ENCODE measurements around the gene LASP1NB.
A peak's percentile ranks its signal among the peaks of the same experiment; 100 is the strongest.
"Not testable (repeated sequence)": the region's sequence is repeated elsewhere in the genome, so short reads cannot be mapped to it uniquely, and the experiment has no call there.

LASP1NB gene

DNA sequence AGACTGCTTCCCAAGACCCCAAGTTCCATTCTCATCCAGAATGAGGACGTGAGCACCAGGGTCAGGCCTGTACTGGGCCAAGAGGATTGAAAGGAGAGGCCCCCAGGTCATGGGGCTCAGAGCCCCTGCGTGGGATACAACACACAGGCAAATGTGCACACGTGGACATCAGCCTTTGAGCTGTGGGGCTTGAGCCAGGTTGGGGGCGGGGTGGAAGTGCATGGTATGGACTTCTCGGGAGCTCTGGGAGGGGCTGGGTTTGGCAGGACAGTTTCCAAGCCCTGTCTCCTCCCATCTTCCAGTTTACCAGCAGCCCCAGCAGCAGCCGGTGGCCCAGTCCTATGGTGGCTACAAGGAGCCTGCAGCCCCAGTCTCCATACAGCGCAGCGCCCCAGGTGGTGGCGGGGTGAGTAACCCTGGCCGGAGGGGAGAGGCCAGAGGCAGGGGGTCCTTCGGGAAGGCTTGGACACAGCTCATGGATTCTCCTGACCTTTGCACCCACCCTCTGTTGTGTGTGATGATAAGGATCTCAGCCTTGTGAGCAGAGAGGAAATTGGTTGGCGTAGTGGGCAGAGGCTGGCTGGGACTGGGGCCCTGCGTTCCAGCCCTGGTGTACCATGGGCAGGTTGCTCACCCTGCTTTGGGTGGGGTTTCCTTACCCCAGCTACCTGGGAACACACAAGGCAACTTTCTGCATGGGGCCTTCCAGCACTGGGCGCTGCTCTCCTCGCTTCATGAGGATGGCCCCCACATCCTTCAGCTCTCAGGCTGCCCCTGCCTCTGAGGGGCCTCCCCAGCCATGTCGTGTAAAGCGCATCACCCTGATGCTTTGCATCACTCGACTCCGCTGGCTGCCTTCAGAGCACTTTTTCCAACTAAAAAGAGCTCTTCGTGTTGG lies 10.4 kb upstream of the LASP1NB start:
- peak; percentile 36 for DNase-seq (ENCODE audit: low spot score)
- intact Hi-C loops (cut with DNase I) = no loop called here

DNA sequence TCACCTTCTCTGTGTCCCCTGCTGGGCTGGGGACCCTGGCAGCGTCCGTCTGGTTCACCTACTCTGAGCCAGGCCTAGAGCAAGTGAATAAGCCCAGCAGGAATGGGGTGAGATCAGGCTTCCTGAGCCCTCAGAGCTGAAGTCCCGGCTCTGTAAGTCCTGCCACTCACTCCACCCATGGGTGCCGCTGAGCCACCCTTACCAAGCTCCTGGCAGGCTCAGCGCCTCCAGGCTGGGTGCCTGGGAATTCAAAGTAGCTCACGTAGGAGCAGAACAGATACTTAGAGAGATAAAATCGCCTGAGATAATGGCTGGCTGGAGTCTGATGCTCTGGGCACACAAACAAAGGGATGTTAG lies 9.8 kb upstream of the LASP1NB start:
- intact Hi-C loops (cut with DNase I) = no loop called here
- DNase-seq (ENCODE audit: low spot score) = peak; percentile 36

DNA sequence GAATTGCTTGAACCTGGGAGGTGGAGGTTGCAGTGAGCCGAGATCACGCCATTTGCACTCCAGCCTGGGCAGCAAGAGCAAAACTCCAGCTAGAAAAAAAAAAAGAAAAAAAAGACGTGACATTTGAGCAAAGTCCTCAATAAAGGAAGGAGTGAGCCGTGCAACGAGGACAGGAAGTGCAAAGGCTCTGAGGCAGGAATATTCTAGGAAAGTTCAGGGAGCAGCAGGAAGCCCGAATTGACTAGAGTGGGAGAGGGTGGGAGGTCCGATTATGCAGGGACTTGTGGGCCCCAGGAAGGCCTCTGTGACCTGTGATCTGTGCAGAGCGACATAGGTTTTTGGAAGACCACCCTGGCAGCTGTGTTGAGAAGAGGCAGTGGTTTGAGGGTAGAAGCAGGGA lies 8.6 kb upstream of the LASP1NB start:
- intact Hi-C loops (cut with DNase I) = no loop called here
- no peak for DNase-seq (ENCODE audit: low spot score)

DNA sequence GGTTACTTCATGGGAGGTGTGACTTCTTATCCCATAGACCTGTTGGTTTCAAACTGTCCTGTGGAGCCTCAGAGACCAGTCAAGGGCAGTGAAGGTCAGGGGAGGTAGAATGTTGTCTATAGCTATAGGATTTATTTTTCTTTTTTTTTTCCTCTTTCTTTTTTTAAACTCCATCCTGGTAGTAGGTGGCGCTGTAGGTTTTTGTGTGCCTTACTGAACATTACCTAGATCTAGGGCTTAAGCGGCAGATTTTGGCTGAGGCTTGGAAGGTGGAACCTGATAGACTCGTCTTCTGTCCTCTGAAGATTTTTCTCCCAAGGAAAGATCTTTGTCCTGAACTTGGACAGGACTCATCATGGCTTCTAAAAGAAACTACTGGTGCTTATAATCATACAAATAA lies 8.2 kb upstream of the LASP1NB start:
- no peak for DNase-seq (ENCODE audit: low spot score)
- intact Hi-C loops (cut with DNase I) = no loop called here

DNA sequence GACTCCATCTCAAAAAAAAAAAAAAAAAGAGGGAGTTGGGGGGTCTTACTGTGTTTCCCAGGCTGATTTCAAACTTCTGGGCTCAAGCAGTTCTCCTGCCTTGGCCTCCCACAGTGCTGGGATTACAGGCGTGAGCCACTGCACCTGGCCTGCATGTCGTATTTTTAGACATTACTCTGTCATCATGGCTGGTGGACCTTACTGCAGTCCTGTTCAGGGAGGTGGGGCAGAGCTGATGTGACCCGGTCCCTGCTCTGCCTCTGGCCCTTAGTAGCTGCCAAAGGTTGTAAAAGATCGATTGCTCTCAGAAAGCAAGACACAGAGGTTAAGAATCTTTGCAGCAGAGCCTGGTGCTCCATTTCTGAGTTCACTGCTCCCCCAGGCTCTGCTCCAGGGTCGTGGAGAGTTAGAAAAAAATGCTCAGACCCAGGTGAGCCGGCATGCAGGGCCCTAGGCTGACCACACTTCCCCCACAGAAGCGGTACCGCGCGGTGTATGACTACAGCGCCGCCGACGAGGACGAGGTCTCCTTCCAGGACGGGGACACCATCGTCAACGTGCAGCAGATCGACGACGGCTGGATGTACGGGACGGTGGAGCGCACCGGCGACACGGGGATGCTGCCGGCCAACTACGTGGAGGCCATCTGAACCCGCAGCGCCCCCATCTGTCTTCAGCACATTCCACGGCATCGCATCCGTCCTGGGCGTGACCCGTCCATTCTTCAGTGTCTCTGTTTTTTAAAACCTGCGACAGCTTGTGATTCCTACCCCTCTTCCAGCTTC lies 7.1 kb upstream of the LASP1NB start:
- intact Hi-C loops (cut with DNase I) = no loop called here
- DNase-seq (ENCODE audit: low spot score) = no peak

DNA sequence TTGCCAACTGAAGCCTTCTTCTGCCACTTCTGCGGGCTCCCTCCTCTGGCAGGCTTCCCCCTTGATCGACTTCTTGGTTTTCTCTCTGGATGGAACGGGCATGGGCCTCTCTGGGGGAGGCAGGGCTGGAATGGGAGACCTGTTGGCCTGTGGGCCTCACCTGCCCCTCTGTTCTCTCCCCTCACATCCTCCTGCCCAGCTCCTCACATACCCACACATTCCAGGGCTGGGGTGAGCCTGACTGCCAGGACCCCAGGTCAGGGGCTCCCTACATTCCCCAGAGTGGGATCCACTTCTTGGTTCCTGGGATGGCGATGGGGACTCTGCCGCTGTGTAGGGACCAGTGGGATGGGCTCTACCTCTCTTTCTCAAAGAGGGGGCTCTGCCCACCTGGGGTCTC lies 6.5 kb upstream of the LASP1NB start:
- intact Hi-C loops (cut with DNase I) = no loop called here
- DNase-seq (ENCODE audit: low spot score) = no peak

DNA sequence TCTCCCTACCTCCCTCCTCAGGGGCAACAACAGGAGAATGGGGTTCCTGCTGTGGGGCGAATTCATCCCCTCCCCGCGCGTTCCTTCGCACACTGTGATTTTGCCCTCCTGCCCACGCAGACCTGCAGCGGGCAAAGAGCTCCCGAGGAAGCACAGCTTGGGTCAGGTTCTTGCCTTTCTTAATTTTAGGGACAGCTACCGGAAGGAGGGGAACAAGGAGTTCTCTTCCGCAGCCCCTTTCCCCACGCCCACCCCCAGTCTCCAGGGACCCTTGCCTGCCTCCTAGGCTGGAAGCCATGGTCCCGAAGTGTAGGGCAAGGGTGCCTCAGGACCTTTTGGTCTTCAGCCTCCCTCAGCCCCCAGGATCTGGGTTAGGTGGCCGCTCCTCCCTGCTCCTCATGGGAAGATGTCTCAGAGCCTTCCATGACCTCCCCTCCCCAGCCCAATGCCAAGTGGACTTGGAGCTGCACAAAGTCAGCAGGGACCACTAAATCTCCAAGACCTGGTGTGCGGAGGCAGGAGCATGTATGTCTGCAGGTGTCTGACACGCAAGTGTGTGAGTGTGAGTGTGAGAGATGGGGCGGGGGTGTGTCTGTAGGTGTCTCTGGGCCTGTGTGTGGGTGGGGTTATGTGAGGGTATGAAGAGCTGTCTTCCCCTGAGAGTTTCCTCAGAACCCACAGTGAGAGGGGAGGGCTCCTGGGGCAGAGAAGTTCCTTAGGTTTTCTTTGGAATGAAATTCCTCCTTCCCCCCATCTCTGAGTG lies 5.9 kb upstream of the LASP1NB start:
- intact Hi-C loops (cut with DNase I) = no loop called here
- DNase-seq (ENCODE audit: low spot score) = no peak

DNA sequence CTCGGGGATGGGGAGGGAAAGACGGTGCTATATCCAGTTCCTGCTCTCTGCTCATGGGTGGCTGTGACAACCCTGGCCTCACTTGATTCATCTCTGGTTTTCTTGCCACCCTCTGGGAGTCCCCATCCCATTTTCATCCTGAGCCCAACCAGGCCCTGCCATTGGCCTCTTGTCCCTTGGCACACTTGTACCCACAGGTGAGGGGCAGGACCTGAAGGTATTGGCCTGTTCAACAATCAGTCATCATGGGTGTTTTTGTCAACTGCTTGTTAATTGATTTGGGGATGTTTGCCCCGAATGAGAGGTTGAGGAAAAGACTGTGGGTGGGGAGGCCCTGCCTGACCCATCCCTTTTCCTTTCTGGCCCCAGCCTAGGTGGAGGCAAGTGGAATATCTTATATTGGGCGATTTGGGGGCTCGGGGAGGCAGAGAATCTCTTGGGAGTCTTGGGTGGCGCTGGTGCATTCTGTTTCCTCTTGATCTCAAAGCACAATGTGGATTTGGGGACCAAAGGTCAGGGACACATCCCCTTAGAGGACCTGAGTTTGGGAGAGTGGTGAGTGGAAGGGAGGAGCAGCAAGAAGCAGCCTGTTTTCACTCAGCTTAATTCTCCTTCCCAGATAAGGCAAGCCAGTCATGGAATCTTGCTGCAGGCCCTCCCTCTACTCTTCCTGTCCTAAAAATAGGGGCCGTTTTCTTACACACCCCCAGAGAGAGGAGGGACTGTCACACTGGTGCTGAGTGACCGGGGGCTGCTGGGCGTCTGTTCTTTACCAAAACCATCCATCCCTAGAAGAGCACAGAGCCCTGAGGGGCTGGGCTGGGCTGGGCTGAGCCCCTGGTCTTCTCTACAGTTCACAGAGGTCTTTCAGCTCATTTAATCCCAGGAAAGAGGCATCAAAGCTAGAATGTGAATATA lies 4.8 kb upstream of the LASP1NB start:
- intact Hi-C loops (cut with DNase I) = no loop called here
- DNase-seq (ENCODE audit: low spot score) = no peak

DNA sequence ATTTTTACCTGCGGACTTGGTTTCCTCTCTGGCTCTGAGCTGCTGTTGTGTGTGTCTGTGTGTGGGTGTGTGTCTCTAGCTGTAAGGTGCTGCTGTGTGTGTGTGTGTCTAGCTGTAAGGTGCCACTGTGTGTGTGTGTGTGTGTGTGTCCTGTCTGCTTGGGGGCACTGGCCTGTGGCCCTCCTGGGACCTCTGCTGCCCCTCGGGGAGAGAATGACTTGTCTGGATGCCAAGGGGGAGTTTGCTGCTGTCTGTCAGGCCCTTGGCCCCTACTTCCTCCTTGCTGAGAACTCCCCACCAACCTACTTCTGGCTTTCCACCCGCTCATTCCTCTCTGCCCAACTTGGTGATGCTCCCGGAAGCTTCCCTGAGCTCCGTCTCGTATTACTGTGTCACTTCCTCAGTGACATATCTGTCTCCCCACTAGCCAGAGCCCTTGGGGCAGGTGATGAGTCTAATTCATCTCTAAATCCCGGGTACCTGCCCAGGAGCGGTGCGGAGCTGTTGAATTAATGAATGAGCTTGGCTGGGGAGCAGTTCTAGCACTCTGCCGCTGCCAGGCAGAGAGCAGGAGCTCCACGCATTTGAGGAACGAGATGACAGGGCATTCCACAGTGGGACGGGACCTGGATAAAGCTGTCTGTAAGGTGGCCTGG lies 3.5 kb upstream of the LASP1NB start:
- DNase-seq (ENCODE audit: low spot score) = no peak

DNA sequence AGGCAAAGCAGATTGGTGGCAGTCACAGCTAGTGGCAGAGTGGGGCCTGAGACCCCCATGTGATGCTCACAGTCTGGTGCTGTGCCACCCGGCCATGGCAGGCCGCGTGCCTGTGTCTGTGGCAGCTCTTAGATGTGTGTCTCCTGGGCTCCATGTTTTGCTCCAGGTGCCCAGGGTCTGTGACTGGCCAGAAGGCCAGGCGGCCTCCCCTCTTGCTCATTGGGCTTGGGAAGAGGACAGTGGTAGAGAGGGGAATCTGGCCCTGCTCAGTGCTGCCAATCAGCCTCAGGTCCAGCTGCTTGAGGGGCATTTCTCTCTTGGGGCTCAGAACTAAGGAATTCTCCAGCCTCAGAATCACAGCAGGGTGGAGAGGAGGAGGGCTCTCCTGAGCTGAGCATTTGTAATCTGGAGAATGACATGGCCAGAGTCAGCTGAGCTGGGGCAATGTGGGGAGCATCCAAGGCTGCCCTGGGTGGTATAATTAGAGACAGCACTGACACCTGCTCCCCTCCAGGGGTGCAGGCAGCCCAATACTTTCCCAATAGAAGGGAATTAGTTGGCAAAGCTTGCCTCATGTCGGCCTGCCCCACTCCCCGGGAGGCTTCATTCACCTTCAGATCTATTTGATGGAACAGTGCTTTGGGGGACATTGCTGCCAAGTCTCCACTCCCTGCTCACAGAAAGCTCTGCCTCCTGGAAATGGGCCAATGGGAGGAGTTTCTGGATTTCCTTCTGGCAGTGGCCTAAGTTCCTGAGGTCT lies 2.7 kb upstream of the LASP1NB start:
- intact Hi-C loops (cut with DNase I) = no loop called here
- DNase-seq (ENCODE audit: low spot score) = no peak

More for the DNA sequence above, 3.5 kb upstream of the LASP1NB start:
- intact Hi-C loops (cut with DNase I) = no loop called here

DNA sequence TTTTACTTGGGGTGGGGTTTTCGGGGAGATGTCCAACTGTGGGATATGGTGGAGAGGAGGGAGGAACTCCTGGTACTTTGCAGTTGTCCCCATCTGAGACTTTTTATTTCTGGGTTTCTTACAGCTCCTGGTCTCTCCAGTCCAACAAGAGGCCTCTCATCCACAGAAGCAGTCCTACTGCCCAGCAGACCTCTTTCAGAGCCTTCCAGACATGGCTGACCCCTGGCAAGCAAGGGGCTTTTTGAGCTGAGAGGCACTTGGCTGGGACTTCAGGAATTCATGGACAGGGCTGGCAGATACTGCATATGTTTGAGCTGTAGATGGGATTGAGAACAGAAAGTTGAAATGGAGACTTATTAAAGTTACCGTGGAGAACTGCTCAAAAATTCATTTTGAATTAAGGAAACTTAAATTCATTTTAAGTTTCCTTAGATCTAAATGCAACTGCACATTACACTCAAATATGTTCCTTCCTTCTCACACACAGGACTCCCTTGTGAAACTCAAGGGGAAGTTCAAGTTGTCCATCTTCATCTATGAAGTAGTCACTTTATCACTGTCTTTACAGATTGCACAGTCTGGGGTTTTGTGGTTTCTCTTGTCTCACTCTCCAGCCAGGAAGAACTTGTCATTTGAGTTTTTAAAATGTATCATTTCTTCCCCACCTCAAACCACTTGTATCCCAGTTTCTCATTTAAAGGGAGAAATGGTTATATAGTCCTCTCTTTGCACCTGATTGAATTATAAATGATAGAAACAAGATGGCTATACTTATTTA lies 1.1 kb downstream of the LASP1NB start:
- intact Hi-C loops (cut with DNase I) = no loop called here
- DNase-seq (ENCODE audit: low spot score) = no peak

DNA sequence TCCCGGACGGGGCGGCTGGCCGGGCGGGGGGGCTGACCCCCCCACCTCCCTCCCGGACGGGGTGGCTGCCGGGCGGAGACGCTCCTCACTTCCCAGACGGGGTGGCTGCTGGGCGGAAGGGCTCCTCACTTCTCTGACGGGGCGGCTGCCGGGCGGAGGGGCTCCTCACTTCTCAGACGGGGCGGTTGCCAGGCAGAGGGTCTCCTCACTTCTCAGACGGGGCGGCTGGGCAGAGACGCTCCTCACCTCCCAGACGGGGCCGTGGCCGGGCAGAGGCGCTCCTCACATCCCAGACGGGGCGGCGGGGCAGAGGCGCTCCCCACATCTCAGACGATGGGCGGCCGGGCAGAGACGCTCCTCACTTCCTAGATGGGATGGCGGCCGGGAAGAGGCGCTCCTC lies 5.4 kb downstream of the LASP1NB start:
- DNase-seq (ENCODE audit: low spot score); intact Hi-C loops (cut with DNase I): not testable (repeated sequence)

DNA sequence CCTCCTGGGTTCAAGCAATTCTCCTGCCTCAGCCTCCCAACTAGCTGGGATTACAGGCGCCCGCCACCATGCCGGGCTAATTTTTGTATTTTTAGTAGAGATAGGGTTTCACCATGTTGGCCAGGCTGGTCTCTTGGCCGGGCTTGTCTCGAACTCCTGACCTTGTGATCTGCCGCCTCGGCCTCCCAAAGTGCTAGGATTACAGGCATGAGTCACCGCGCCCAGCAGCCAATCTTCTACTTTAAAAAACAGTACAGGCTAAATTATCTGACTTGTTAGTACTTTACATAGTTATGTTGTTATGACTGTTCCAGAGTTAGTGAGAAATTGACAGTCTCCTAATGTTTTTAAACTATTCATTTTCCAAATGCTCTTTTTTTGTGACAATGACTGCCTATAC lies 8.5 kb downstream of the LASP1NB start:
- intact Hi-C loops (cut with DNase I); DNase-seq (ENCODE audit: low spot score): not testable (repeated sequence)

DNA sequence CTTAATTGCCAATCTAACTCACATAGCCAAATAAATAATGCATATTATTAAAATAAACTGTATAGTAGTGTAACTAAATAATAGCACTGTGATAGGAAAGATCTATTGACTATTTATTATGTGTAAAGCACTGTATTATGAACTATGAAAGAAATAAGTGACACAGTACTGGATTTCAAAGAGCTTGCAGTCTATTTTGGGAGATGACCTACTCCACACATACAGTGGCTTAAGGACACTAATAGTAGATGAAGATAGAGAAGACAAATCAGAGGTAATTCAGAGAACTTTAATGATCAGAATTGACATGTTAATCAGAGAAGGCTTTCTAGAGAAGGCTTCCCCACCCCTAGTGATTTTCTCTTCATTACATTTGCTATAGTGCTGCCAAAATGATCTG lies 14.6 kb downstream of the LASP1NB start:
- DNase-seq (ENCODE audit: low spot score) = no peak
- intact Hi-C loops (cut with DNase I) = no loop called here

DNA sequence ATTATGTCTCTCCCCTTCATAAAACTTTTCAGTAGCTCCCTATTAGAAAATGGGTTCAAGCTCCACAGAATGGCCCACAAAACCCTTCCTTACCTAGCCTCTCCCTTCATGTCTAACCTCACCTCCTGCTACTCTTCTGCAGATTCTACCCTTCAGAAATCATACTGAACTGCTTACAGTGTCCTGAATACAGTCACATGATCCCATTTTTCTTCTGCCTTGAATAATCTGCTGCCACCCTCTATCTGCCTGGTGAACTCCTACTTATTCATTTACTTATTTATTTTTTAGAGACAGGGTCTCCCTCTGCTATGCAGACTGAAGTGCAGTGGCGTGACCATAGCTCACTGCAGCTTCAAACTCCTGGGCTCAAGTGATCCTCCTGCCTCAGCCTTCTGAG lies 15.0 kb downstream of the LASP1NB start:
- intact Hi-C loops (cut with DNase I) = no loop called here
- no peak for DNase-seq (ENCODE audit: low spot score)

DNA sequence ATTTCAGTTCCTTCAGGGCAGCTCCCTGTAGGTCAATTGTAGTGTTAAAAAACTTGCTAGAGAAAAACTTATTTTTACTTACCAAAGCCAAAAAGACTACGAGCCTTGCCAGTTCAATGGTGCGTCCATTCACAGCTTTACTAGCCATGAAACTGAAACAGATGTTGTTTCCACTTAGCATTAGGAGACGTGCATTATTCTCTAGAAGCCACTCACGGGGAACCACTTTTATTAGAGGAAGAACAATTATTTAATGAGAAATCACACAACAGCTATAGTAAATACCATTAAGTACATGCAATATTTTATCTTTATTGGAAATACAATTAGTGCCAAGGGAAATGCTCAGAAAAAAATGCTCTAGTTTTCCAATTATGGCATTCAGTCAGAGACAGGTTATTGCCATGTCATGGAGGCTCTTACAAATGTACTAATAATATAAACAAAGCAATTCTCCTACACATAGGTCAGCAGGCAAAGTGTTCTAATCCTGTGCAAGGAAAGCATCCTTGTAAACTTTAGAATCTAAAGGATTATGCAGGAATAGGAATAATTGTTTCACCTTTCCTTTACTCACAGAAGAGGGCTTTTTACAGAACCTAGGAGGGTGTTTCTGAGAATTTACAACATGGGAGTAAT lies 17.4 kb downstream of the LASP1NB start:
- intact Hi-C loops (cut with DNase I) = no loop called here
- DNase-seq (ENCODE audit: low spot score) = no peak

DNA sequence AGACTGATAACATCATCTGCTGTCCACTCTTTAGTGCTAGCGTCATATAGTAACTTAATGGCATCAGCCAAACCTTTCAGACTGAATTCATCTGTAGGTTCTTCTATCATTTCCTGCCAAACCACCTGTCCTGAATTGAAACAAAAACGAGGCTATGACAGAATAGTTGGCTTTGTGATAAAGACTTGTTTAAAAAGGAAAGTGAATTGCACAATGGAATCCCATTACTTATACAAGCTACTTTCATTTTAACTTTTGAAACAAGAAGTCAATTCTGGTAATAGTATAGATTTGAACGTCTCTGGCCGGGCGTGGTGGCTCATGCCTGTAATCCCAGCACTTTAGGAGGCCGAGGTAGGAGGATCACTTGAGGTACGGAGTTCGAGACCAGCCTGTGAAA lies 18.2 kb downstream of the LASP1NB start:
- intact Hi-C loops (cut with DNase I) = no loop called here
- no peak for DNase-seq (ENCODE audit: low spot score)

Data from cardiac septum (tissue), 1 donor.